Measurements from ENCODE around the gene FGGY. TPM values are rescaled to one million over a fixed set of nuclear protein-coding genes. Genes with fewer than 3 reads are reported as not detected.
A peak's percentile ranks its signal among the peaks of the same experiment; 100 is the strongest.

The FGGY gene
- total and polyA plus RNA-seq, 4 donors: 9.0 to 44.4 (median 21.1) TPM

- Histone ChIP-seq H3K4me1 (ENCODE audit: control insufficient read depth, insufficient read depth, low read length) (no peaks in the 10 kb centered on the region), H3K4me3 (ENCODE audit: low read depth, low read length) (no peak overlapping the region), H3K27ac (ENCODE audit: low read depth, low read length) (no peak overlapping the region), H3K9me3 (ENCODE audit: control insufficient read depth, insufficient read depth, low read length) (no peaks in the 10 kb centered on the region), H3K36me3 (ENCODE audit: control insufficient read depth, insufficient read depth, low read length) (no peaks in the 10 kb centered on the region), H3K27me3 (ENCODE audit: control insufficient read depth, insufficient read depth, low read length) (no peaks in the 10 kb centered on the region)
- 80% methylated on average over 1 of the region's 5 CpGs for WGBS (ENCODE audit: insufficient coverage)
- no peak for DNase-seq (ENCODE audit: low read depth in 4 of 6, low spot score in 6 of 6)
These were observed 60.9 kb downstream of the FGGY start for GRCh38 chr1:59357645-59358320.

- peaks cover 2% of the 10 kb centered on the region for H3K4me1 ChIP-seq (ENCODE audit: control insufficient read depth, insufficient read depth, low read length)
These were observed 62.4 kb downstream of the FGGY start for GRCh38 chr1:59359325-59359724.

GRCh38 chr1:59360170-59360569 is 63.3 kb downstream of the FGGY start:
- Histone ChIP-seq H3K4me1 (ENCODE audit: control insufficient read depth, insufficient read depth, low read length) (peaks cover 2% of the 10 kb centered on the region), H3K27me3 (ENCODE audit: control insufficient read depth, insufficient read depth, low read length) (no peaks in the 10 kb centered on the region), H3K27ac (ENCODE audit: low read depth, low read length) (no peak overlapping the region), H3K36me3 (ENCODE audit: control insufficient read depth, insufficient read depth, low read length) (no peaks in the 10 kb centered on the region), H3K9me3 (ENCODE audit: control insufficient read depth, insufficient read depth, low read length) (no peaks in the 10 kb centered on the region), H3K4me3 (ENCODE audit: low read depth, low read length) (no peak overlapping the region)
- WGBS (ENCODE audit: insufficient coverage): 92% methylated on average over 3 of the region's 4 CpGs
- no peak for DNase-seq (ENCODE audit: low read depth in 4 of 6, low spot score in 6 of 6)

More at GRCh38 chr1:59359325-59359724, 62.4 kb downstream of the FGGY start:
- H3K36me3 ChIP-seq (ENCODE audit: control insufficient read depth, insufficient read depth, low read length): no peaks in the 10 kb centered on the region
- WGBS (ENCODE audit: insufficient coverage): no CpG with 5 or more reads among the region's 1 CpG
- no peaks in the 10 kb centered on the region for H3K27me3 ChIP-seq (ENCODE audit: control insufficient read depth, insufficient read depth, low read length)
- no peak for DNase-seq (ENCODE audit: low read depth in 4 of 6, low spot score in 6 of 6)
- H3K4me3 ChIP-seq (ENCODE audit: low read depth, low read length): no peak overlapping the region
- no peak overlapping the region for H3K27ac ChIP-seq (ENCODE audit: low read depth, low read length)
- no peaks in the 10 kb centered on the region for H3K9me3 ChIP-seq (ENCODE audit: control insufficient read depth, insufficient read depth, low read length)

- WGBS (ENCODE audit: insufficient coverage): 88% methylated on average over 2 of the region's 2 CpGs
- Histone ChIP-seq H3K9me3 (ENCODE audit: control insufficient read depth, insufficient read depth, low read length) (no peaks in the 10 kb centered on the region), H3K27ac (ENCODE audit: low read depth, low read length) (no peak overlapping the region), H3K27me3 (ENCODE audit: control insufficient read depth, insufficient read depth, low read length) (no peaks in the 10 kb centered on the region), H3K4me1 (ENCODE audit: control insufficient read depth, insufficient read depth, low read length) (peaks cover 2% of the 10 kb centered on the region), H3K4me3 (ENCODE audit: low read depth, low read length) (no peak overlapping the region), H3K36me3 (ENCODE audit: control insufficient read depth, insufficient read depth, low read length) (no peaks in the 10 kb centered on the region)
- DNase-seq (ENCODE audit: low read depth in 4 of 6, low spot score in 6 of 6): no peak
These were observed 63.8 kb downstream of the FGGY start for GRCh38 chr1:59360729-59361128.

- no peak overlapping the region for H3K27ac ChIP-seq (ENCODE audit: low read depth, low read length)
- no peaks in the 10 kb centered on the region for H3K36me3 ChIP-seq (ENCODE audit: control insufficient read depth, insufficient read depth, low read length)
- H3K9me3 ChIP-seq (ENCODE audit: control insufficient read depth, insufficient read depth, low read length): no peaks in the 10 kb centered on the region
- WGBS (ENCODE audit: insufficient coverage): 87% methylated on average over 6 of the region's 8 CpGs
- H3K27me3 ChIP-seq (ENCODE audit: control insufficient read depth, insufficient read depth, low read length): no peaks in the 10 kb centered on the region
- H3K4me1 ChIP-seq (ENCODE audit: control insufficient read depth, insufficient read depth, low read length): peaks cover 2% of the 10 kb centered on the region
- no peak for DNase-seq (ENCODE audit: low read depth in 4 of 6, low spot score in 6 of 6)
- no peak overlapping the region for H3K4me3 ChIP-seq (ENCODE audit: low read depth, low read length)
These were observed 64.9 kb downstream of the FGGY start for GRCh38 chr1:59361766-59362165.

- H3K27ac ChIP-seq (ENCODE audit: low read depth, low read length): no peak overlapping the region
- no peaks in the 10 kb centered on the region for H3K27me3 ChIP-seq (ENCODE audit: control insufficient read depth, insufficient read depth, low read length)
- DNase-seq (ENCODE audit: low read depth in 4 of 6, low spot score in 6 of 6): peak in 4 of 6 donors; percentile 11 to 65 (median 33)
- 50% methylated on average over 1 of the region's 2 CpGs for WGBS (ENCODE audit: insufficient coverage)
- H3K36me3 ChIP-seq (ENCODE audit: control insufficient read depth, insufficient read depth, low read length): no peaks in the 10 kb centered on the region
- H3K9me3 ChIP-seq (ENCODE audit: control insufficient read depth, insufficient read depth, low read length): no peaks in the 10 kb centered on the region
- no peak overlapping the region for H3K4me3 ChIP-seq (ENCODE audit: low read depth, low read length)
- H3K4me1 ChIP-seq (ENCODE audit: control insufficient read depth, insufficient read depth, low read length): peaks cover 6% of the 10 kb centered on the region
These were observed 67.1 kb downstream of the FGGY start for GRCh38 chr1:59364037-59364436.

GRCh38 chr1:59366346-59366745 is 69.5 kb downstream of the FGGY start:
- Histone ChIP-seq H3K36me3 (ENCODE audit: control insufficient read depth, insufficient read depth, low read length) (no peaks in the 10 kb centered on the region), H3K4me3 (ENCODE audit: low read depth, low read length) (no peak overlapping the region), H3K4me1 (ENCODE audit: control insufficient read depth, insufficient read depth, low read length) (peaks cover 6% of the 10 kb centered on the region), H3K27me3 (ENCODE audit: control insufficient read depth, insufficient read depth, low read length) (no peaks in the 10 kb centered on the region), H3K9me3 (ENCODE audit: control insufficient read depth, insufficient read depth, low read length) (no peaks in the 10 kb centered on the region), H3K27ac (ENCODE audit: low read depth, low read length) (no peak overlapping the region)
- no peak for DNase-seq (ENCODE audit: low read depth in 4 of 6, low spot score in 6 of 6)
- no CpG with 5 or more reads among the region's 5 CpGs for WGBS (ENCODE audit: insufficient coverage)

GRCh38 chr1:59367301-59368007 is 70.6 kb downstream of the FGGY start:
- peak in 1 of 6 donors; percentile 37 for DNase-seq (ENCODE audit: low read depth in 4 of 6, low spot score in 6 of 6)
- no peaks in the 10 kb centered on the region for H3K36me3 ChIP-seq (ENCODE audit: control insufficient read depth, insufficient read depth, low read length)
- peaks cover 6% of the 10 kb centered on the region for H3K4me1 ChIP-seq (ENCODE audit: control insufficient read depth, insufficient read depth, low read length)
- peak overlapping the region; percentile 78 for H3K27ac ChIP-seq (ENCODE audit: low read depth, low read length)
- no peaks in the 10 kb centered on the region for H3K9me3 ChIP-seq (ENCODE audit: control insufficient read depth, insufficient read depth, low read length)
- H3K4me3 ChIP-seq (ENCODE audit: low read depth, low read length): no peak overlapping the region
- WGBS (ENCODE audit: insufficient coverage): 40% methylated on average over 1 of the region's 6 CpGs
- H3K27me3 ChIP-seq (ENCODE audit: control insufficient read depth, insufficient read depth, low read length): no peaks in the 10 kb centered on the region

- peak overlapping the region; percentile 78 for H3K27ac ChIP-seq (ENCODE audit: low read depth, low read length)
- WGBS (ENCODE audit: insufficient coverage): 68% methylated on average over 4 of the region's 5 CpGs
These were observed 71.2 kb downstream of the FGGY start for GRCh38 chr1:59368008-59368670.

More at GRCh38 chr1:59368008-59368670, 71.2 kb downstream of the FGGY start:
- Histone ChIP-seq H3K4me3 (ENCODE audit: low read depth, low read length) (no peak overlapping the region), H3K9me3 (ENCODE audit: control insufficient read depth, insufficient read depth, low read length) (no peaks in the 10 kb centered on the region), H3K4me1 (ENCODE audit: control insufficient read depth, insufficient read depth, low read length) (peaks cover 6% of the 10 kb centered on the region), H3K27me3 (ENCODE audit: control insufficient read depth, insufficient read depth, low read length) (no peaks in the 10 kb centered on the region), H3K36me3 (ENCODE audit: control insufficient read depth, insufficient read depth, low read length) (no peaks in the 10 kb centered on the region)
- DNase-seq (ENCODE audit: low read depth in 4 of 6, low spot score in 6 of 6): no peak

All from spinal cord (tissue), 10 donors.